CD8-positive, alpha-beta memory T cell (primary cell): ENCODE results near the gene C19orf12. TPM values are rescaled to one million over a fixed set of nuclear protein-coding genes. Genes with fewer than 3 reads are reported as not detected.

Source experiments
- CTCF ChIA-PET: fragments of 350-600 bp; sonication (Branson Sonifier 250); formaldehyde crosslinking; loops from one replicate; lab custom pipeline; 2021; ENCODE audit warnings: antibody characterized with exemption; lab: Charles Lee
- POLR2A ChIA-PET: fragments of 350-600 bp; sonication (Branson Sonifier 250); formaldehyde crosslinking; loops from one replicate; lab custom pipeline; 2021; ENCODE audit warnings: antibody characterized with exemption; lab: Charles Lee
- DNase-seq, 5 donors: peaks; one replicate each; pipeline versions ENCODE4 v3.0.0 to v3.0.0-alpha.2; 2020 to 2022; ENCODE audit warnings: mixed read lengths in 1 of 5
- H3K27ac ChIP-seq: one replicate; pipeline ENCODE4 v1.7.0; 2013; ENCODE audit warnings: low read depth, mild to moderate bottlenecking, low read length, moderate library complexity
- H3K27me3 ChIP-seq: 2 replicates; pipeline ENCODE4 v1.7.0; 2013; ENCODE audit warnings: low read length, mild to moderate bottlenecking; ENCODE audit not compliant: insufficient read depth, poor library complexity, severe bottlenecking
- H3K36me3 ChIP-seq: 2 replicates; pipeline ENCODE4 v1.7.0; 2013; ENCODE audit warnings: mild to moderate bottlenecking, low read length, moderate library complexity; ENCODE audit not compliant: insufficient read depth
- H3K4me1 ChIP-seq: 2 replicates; pipeline ENCODE4 v1.7.0; 2013; ENCODE audit warnings: mild to moderate bottlenecking, low read length, moderate library complexity; ENCODE audit not compliant: insufficient read depth
- H3K4me3 ChIP-seq: 2 replicates; pipeline ENCODE4 v1.7.0; 2013; ENCODE audit warnings: mild to moderate bottlenecking, low read length
- H3K9me3 ChIP-seq: 2 replicates; pipeline ENCODE4 v1.7.0; 2013; ENCODE audit warnings: mild to moderate bottlenecking, low read length
- H3K27ac Mint-ChIP-seq, 8 donors: one replicate each; pipeline ENCODE4 v1.8.0; 2020 to 2021; ENCODE audit warnings: mixed read lengths in 8 of 8, mild to moderate bottlenecking in 6 of 8, inconsistent platforms in 3 of 8, moderate library complexity in 3 of 8
- H3K27me3 Mint-ChIP-seq, 2 donors: one replicate each; pipeline ENCODE4 v1.8.0; 2020 to 2021; ENCODE audit warnings: mixed read lengths in 2 of 2, mild to moderate bottlenecking in 1 of 2, moderate library complexity in 1 of 2
- H3K36me3 Mint-ChIP-seq, 3 donors: one replicate each; pipeline ENCODE4 v1.8.0; 2020 to 2021; ENCODE audit warnings: mixed read lengths in 3 of 3, inconsistent platforms in 1 of 3, mild to moderate bottlenecking in 1 of 3
- H3K4me1 Mint-ChIP-seq, 3 donors: one replicate each; pipeline ENCODE4 v1.8.0; 2020 to 2021; ENCODE audit warnings: mixed read lengths in 3 of 3, inconsistent platforms in 1 of 3, mild to moderate bottlenecking in 1 of 3
- H3K4me3 Mint-ChIP-seq, 7 donors: one replicate each; pipeline ENCODE4 v1.8.0; 2020 to 2021; ENCODE audit warnings: mixed read lengths in 7 of 7, mild to moderate bottlenecking in 6 of 7, moderate library complexity in 4 of 7, inconsistent platforms in 2 of 7
- H3K9me3 Mint-ChIP-seq, 5 donors: one replicate each; pipeline ENCODE4 v1.8.0; 2020 to 2022; ENCODE audit warnings: mixed read lengths in 5 of 5, mild to moderate bottlenecking in 3 of 5, moderate library complexity in 2 of 5, inconsistent platforms in 1 of 5
- polyA plus RNA-seq: library from polyadenylated mRNA; unstranded; fragments of 300-500 nt; fragmentation: Illumina TruSeq; gene quantifications from one replicate; pipeline ENCODE4 v1.2.3, GENCODE V29; 2021
- total RNA-seq, 2 experiments: library from RNA; stranded (reverse); gene quantifications; one replicate each; pipeline ENCODE4 v1.2.3, GENCODE V29; 2021

Gene C19orf12
- total and polyA plus RNA-seq, 3 experiments from 2014 or later: 32.3 to 35.3 (median 33.0) TPM

GRCh38 chr19:29724746-29725145 lies 9.7 kb upstream of the C19orf12 start:
- peaks cover 6 to 17% (median 12%) of the 10 kb centered on the region in 3 donors for H3K4me1 Mint-ChIP-seq
- ChIA-PET POLR2A (interaction anchor here (1.0 kb wide), 1 partner anchor 119 kb away, joined by 4 read pairs; the partner anchor contains the start of gene POP4), CTCF (interaction anchor here (1.2 to 2.7 kb wide), 6 partner anchors 8 to 149 kb away, joined by 3 to 19 read pairs (median 6); no protein-coding TSS in a partner anchor)
- no peak overlapping the region for H3K27ac Mint-ChIP-seq
- H3K36me3 Mint-ChIP-seq: no peaks in the 10 kb centered on the region
- H3K27ac ChIP-seq: no peak overlapping the region
- H3K27me3 ChIP-seq: peaks cover 7% of the 10 kb centered on the region
- H3K9me3 ChIP-seq: no peaks in the 10 kb centered on the region
- no peaks in the 10 kb centered on the region for H3K4me1 ChIP-seq
- H3K36me3 ChIP-seq: no peaks in the 10 kb centered on the region
- H3K4me3 Mint-ChIP-seq: peak overlapping the region in 3 of 7 donors; percentile 8 to 78 (median 62)
- no peaks in the 10 kb centered on the region for H3K9me3 Mint-ChIP-seq
- H3K27me3 Mint-ChIP-seq: peaks cover 17 to 31% of the 10 kb centered on the region in 2 donors
- no peak overlapping the region for H3K4me3 ChIP-seq
- no peak for DNase-seq

- Mint-ChIP-seq H3K4me3 (peak overlapping the region; percentile 38 to 83 (median 68)), H3K27me3 (peaks cover 17 to 27% of the 10 kb centered on the region in 2 donors), H3K4me1 (peaks cover 6 to 17% (median 12%) of the 10 kb centered on the region in 3 donors), H3K36me3 (no peaks in the 10 kb centered on the region), H3K27ac (peak overlapping the region in 2 of 8 donors; percentile 11 to 23), H3K9me3 (no peaks in the 10 kb centered on the region)
- no peaks in the 10 kb centered on the region for H3K9me3 ChIP-seq
- ChIA-PET POLR2A (interaction anchor here (0.5 to 1.0 kb wide), 2 partner anchors 24 to 118 kb away, joined by 4 read pairs; partner anchors contain the start of gene POP4), CTCF (interaction anchor here (1.2 to 2.7 kb wide), 5 partner anchors 8 to 149 kb away, joined by 3 to 19 read pairs (median 6); no protein-coding TSS in a partner anchor)
- H3K36me3 ChIP-seq: no peaks in the 10 kb centered on the region
- peak in 1 of 5 donors; percentile 52 for DNase-seq
- H3K27me3 ChIP-seq: peaks cover 7% of the 10 kb centered on the region
- H3K4me1 ChIP-seq: no peaks in the 10 kb centered on the region
- H3K27ac ChIP-seq: no peak overlapping the region
- no peak overlapping the region for H3K4me3 ChIP-seq
Observed at GRCh38 chr19:29724102-29724641, 9.1 kb upstream of the C19orf12 start.

- Histone ChIP-seq H3K27me3 (no peaks in the 10 kb centered on the region), H3K4me1 (peaks cover 34% of the 10 kb centered on the region), H3K9me3 (no peaks in the 10 kb centered on the region), H3K36me3 (no peaks in the 10 kb centered on the region), H3K4me3 (no peak overlapping the region), H3K27ac (no peak overlapping the region)
- no peaks in the 10 kb centered on the region for H3K9me3 Mint-ChIP-seq
- peaks cover 36 to 41% (median 41%) of the 10 kb centered on the region in 3 donors for H3K4me1 Mint-ChIP-seq
- peak overlapping the region in 4 of 8 donors; percentile 93 to 96 (median 95) for H3K27ac Mint-ChIP-seq
- no peak overlapping the region for H3K4me3 Mint-ChIP-seq
- no peak for DNase-seq
- peaks cover 0 to 3% (median 0%) of the 10 kb centered on the region in 3 donors for H3K36me3 Mint-ChIP-seq
- ChIA-PET CTCF (interaction anchor here (1.2 to 9.3 kb wide), 25 partner anchors 9 to 156 kb away, joined by 3 to 175 read pairs (median 8); partner anchors contain the start of genes PLEKHF1 and POP4), POLR2A (interaction anchor here (0.8 to 6.2 kb wide), 5 partner anchors 25 to 110 kb away, joined by 5 to 60 read pairs (median 21); partner anchors contain the start of genes PLEKHF1 and POP4)
- peaks cover 0 to 3% of the 10 kb centered on the region in 2 donors for H3K27me3 Mint-ChIP-seq
Observed at GRCh38 chr19:29717051-29717450, 2.0 kb upstream of the C19orf12 start.

- H3K9me3 Mint-ChIP-seq: no peaks in the 10 kb centered on the region
- no peak for DNase-seq
- Histone ChIP-seq H3K4me1 (peaks cover 45% of the 10 kb centered on the region), H3K9me3 (no peaks in the 10 kb centered on the region), H3K4me3 (peak overlapping the region; percentile 83), H3K36me3 (no peaks in the 10 kb centered on the region), H3K27me3 (no peaks in the 10 kb centered on the region), H3K27ac (peak overlapping the region; percentile 95)
- H3K4me1 Mint-ChIP-seq: peaks cover 47 to 53% (median 52%) of the 10 kb centered on the region in 3 donors
- peaks cover 0 to 3% (median 0%) of the 10 kb centered on the region in 3 donors for H3K36me3 Mint-ChIP-seq
- ChIA-PET POLR2A (interaction anchor here (0.6 to 6.2 kb wide), 8 partner anchors 24 to 227 kb away, joined by 3 to 60 read pairs (median 10); partner anchors contain the start of genes PLEKHF1, POP4 and URI1), CTCF (interaction anchor here (0.7 to 9.3 kb wide), 34 partner anchors 9 to 198 kb away, joined by 3 to 175 read pairs (median 6); partner anchors contain the start of genes PLEKHF1 and POP4)
- H3K4me3 Mint-ChIP-seq: peak overlapping the region; percentile 88 to 95 (median 91)
- H3K27ac Mint-ChIP-seq: peak overlapping the region; percentile 93 to 97 (median 96)
- peaks cover 0 to 2% of the 10 kb centered on the region in 2 donors for H3K27me3 Mint-ChIP-seq
Observed at GRCh38 chr19:29715701-29716581, 880 bp upstream of the C19orf12 start.

- peak overlapping the region; percentile 95 for H3K27ac ChIP-seq
- Mint-ChIP-seq H3K9me3 (no peaks in the 10 kb centered on the region), H3K27ac (peak overlapping the region; percentile 87 to 100 (median 96)), H3K36me3 (peaks cover 0 to 11% (median 0%) of the 10 kb centered on the region in 3 donors), H3K27me3 (no peaks in the 10 kb centered on the region), H3K4me1 (peaks cover 59 to 67% (median 66%) of the 10 kb centered on the region in 3 donors), H3K4me3 (peak overlapping the region; percentile 84 to 94 (median 86))
- DNase-seq: peak in 3 of 5 donors; percentile 36 to 75 (median 44)
- H3K36me3 ChIP-seq: no peaks in the 10 kb centered on the region
- POLR2A ChIA-PET: interaction anchor here (0.9 to 6.2 kb wide), 6 partner anchors 42 to 108 kb away, joined by 4 to 60 read pairs (median 15); partner anchors contain the start of genes PLEKHF1 and POP4
- no peaks in the 10 kb centered on the region for H3K27me3 ChIP-seq
- peak overlapping the region; percentile 83 for H3K4me3 ChIP-seq
- CTCF ChIA-PET: interaction anchor here (0.5 to 9.3 kb wide), 11 partner anchors 10 to 502 kb away, joined by 3 to 175 read pairs (median 5); partner anchors contain the start of genes PLEKHF1 and POP4
- peaks cover 58% of the 10 kb centered on the region for H3K4me1 ChIP-seq
- H3K9me3 ChIP-seq: no peaks in the 10 kb centered on the region
Observed at GRCh38 chr19:29714371-29714952, 599 bp downstream of the C19orf12 start.

GRCh38 chr19:29712744-29713516 lies 2.1 kb downstream of the C19orf12 start:
- no peaks in the 10 kb centered on the region for H3K36me3 ChIP-seq
- H3K27me3 Mint-ChIP-seq: no peaks in the 10 kb centered on the region
- DNase-seq: peak in 1 of 5 donors; percentile 15
- H3K9me3 ChIP-seq: no peaks in the 10 kb centered on the region
- peak overlapping the region; percentile 84 to 94 (median 86) for H3K4me3 Mint-ChIP-seq
- ChIA-PET POLR2A (interaction anchor here (0.7 to 6.2 kb wide), 8 partner anchors 10 to 230 kb away, joined by 3 to 60 read pairs (median 4); partner anchors contain the start of genes PLEKHF1 and POP4), CTCF (interaction anchor here (0.8 to 9.3 kb wide), 9 partner anchors 9 to 161 kb away, joined by 3 to 175 read pairs (median 6); partner anchors contain the start of genes PLEKHF1 and POP4)
- peak overlapping the region; percentile 25 for H3K27ac ChIP-seq
- peaks cover 0 to 25% (median 3%) of the 10 kb centered on the region in 3 donors for H3K36me3 Mint-ChIP-seq
- peaks cover 69 to 80% (median 76%) of the 10 kb centered on the region in 3 donors for H3K4me1 Mint-ChIP-seq
- peak overlapping the region; percentile 53 for H3K4me3 ChIP-seq
- no peaks in the 10 kb centered on the region for H3K9me3 Mint-ChIP-seq
- peaks cover 66% of the 10 kb centered on the region for H3K4me1 ChIP-seq
- H3K27me3 ChIP-seq: no peaks in the 10 kb centered on the region
- peak overlapping the region; percentile 87 to 100 (median 96) for H3K27ac Mint-ChIP-seq
